Suprapubic skin (tissue), 4 donors: ENCODE results near the gene FNDC11. TPM values are rescaled to one million over a fixed set of nuclear protein-coding genes. Genes with fewer than 3 reads are reported as not detected.

Experiments used
- DNase-seq, 2 donors: peaks; one replicate each; pipeline ENCODE4 v3.0.0-alpha.2; 2019; ENCODE audit warnings: low spot score in 2 of 2
- H3K27ac ChIP-seq: fragments of 200-600 bp; sonication (generic); one replicate; pipeline ENCODE4 v1.5.1; 2019
- H3K27me3 ChIP-seq: fragments of 200-600 bp; sonication (generic); one replicate; pipeline ENCODE4 v1.5.1; 2019
- H3K36me3 ChIP-seq: fragments of 200-600 bp; sonication (generic); one replicate; pipeline ENCODE4 v1.5.1; 2019
- H3K4me1 ChIP-seq: fragments of 200-600 bp; sonication (generic); one replicate; pipeline ENCODE4 v1.5.1; 2019
- H3K4me3 ChIP-seq: fragments of 200-600 bp; sonication (generic); one replicate; pipeline ENCODE4 v1.5.1; 2019; ENCODE audit warnings: mild to moderate bottlenecking
- H3K9me3 ChIP-seq: fragments of 200-600 bp; sonication (generic); one replicate; pipeline ENCODE4 v1.5.1; 2019
- EP300 ChIP-seq: sonication (generic); formaldehyde crosslinking; IDR thresholded peaks from one replicate; pipeline ENCODE4 v1.6.1; 2017; ENCODE audit warnings: antibody characterized with exemption
- POLR2A ChIP-seq, 2 donors: fragments of 450-650 bp; IDR thresholded peaks; one replicate each; pipeline ENCODE4 v1.6.1; 2017; ENCODE audit warnings: antibody characterized with exemption in 2 of 2, mild to moderate bottlenecking in 2 of 2, moderate library complexity in 2 of 2
- POLR2AphosphoS5 ChIP-seq, 3 donors: sonication (generic); formaldehyde crosslinking; IDR thresholded peaks; one replicate each; pipeline ENCODE4 v1.6.1; 2017; ENCODE audit warnings: antibody characterized with exemption in 3 of 3
- WGBS: methylation state at CpG from one replicate; pipeline ENCODE4 v1.1.5; 2018; 5-methylcytosine and 5-hydroxymethylcytosine counted together
- total RNA-seq, 4 donors: library from RNA; depleted of rRNA; stranded (reverse); fragments of >200 nt; gene quantifications; one replicate each; pipeline ENCODE4 v1.1.0, GENCODE V29; 2016
- TF ChIP-seq, protein P1 (sequence below), 2 donors: fragments of 200-600 bp in 1 of 2; fragments of 450-650 bp in 1 of 2; sonication (generic) in 1 of 2; IDR thresholded peaks; one replicate each; pipeline ENCODE4 v1.5.1; 2016 to 2019; ENCODE audit warnings: antibody characterized with exemption in 2 of 2, mild to moderate bottlenecking in 1 of 2, moderate library complexity in 1 of 2

Gene FNDC11
- total RNA-seq, 4 donors from 2014 or later = 0.25 to 0.36 TPM; not detected in 2

DNA sequence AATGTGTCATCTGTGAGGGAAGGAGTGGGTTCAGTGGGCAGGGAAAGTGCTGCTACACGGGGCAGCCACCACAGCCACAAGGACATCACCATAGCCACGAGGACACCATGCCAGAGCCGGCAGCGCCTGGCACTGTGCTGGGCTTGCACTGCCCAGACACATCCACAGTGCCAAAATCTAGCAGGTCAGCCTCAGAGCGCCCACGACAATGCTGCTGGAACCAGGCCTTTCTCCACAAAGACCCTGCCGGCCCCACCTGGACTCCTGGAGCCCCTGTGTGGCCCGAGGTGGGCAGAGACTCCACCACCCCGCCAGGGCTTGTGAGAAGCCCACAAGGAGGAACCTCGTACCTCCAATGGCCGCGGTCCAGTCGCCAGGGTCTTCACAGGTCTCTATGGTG, 38.7 kb downstream of the FNDC11 start:
- H3K27me3 ChIP-seq = no peaks in the 10 kb centered on the region
- WGBS = 76% methylated on average over 4 of the region's 13 CpGs
- H3K9me3 ChIP-seq = no peaks in the 10 kb centered on the region
- H3K4me3 ChIP-seq = no peak overlapping the region
- H3K36me3 ChIP-seq = peaks cover 69% of the 10 kb centered on the region
- H3K27ac ChIP-seq = no peak overlapping the region
- DNase-seq = no peak
- TF ChIP-seq, protein P1, sequence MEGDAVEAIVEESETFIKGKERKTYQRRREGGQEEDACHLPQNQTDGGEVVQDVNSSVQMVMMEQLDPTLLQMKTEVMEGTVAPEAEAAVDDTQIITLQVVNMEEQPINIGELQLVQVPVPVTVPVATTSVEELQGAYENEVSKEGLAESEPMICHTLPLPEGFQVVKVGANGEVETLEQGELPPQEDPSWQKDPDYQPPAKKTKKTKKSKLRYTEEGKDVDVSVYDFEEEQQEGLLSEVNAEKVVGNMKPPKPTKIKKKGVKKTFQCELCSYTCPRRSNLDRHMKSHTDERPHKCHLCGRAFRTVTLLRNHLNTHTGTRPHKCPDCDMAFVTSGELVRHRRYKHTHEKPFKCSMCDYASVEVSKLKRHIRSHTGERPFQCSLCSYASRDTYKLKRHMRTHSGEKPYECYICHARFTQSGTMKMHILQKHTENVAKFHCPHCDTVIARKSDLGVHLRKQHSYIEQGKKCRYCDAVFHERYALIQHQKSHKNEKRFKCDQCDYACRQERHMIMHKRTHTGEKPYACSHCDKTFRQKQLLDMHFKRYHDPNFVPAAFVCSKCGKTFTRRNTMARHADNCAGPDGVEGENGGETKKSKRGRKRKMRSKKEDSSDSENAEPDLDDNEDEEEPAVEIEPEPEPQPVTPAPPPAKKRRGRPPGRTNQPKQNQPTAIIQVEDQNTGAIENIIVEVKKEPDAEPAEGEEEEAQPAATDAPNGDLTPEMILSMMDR (IDR thresholded peaks at IDR 0.05) = no peak
- TF ChIP-seq POLR2AphosphoS5 (IDR thresholded peaks at IDR 0.05) = no peak
- no peak for TF ChIP-seq POLR2A (IDR thresholded peaks at IDR 0.05)
- TF ChIP-seq EP300 = no peak
- H3K4me1 ChIP-seq = peaks cover 4% of the 10 kb centered on the region

DNA sequence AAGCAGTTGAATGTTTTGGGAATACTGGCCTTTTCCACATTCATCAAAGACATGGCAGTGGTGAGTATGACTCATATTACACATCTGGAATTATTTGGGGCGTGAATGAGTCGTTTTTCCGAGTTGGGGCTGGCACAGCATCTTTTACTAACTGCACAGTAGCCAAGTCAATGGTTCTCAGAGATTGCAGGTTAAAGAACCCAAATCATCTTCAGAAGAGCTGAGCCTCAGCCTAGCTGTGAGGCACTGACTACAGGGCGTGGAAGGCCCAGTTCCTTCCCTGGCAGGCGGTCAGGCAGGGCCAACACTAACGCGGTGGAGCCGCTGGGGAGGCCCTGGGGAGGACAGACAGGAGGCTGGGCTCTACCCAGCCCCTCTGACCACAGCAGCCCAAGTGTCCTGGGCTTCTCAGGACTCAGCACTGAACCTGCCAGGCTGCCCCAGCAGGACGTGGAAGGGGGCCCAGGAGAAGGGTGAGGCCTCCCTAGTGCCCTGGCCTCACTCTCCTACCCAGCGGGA, 40.1 kb downstream of the FNDC11 start:
- no peaks in the 10 kb centered on the region for H3K9me3 ChIP-seq
- no peak overlapping the region for H3K27ac ChIP-seq
- peaks cover 68% of the 10 kb centered on the region for H3K36me3 ChIP-seq
- no peaks in the 10 kb centered on the region for H3K27me3 ChIP-seq
- 45% methylated on average over 4 of the region's 10 CpGs for WGBS
- DNase-seq = no peak
- no peak overlapping the region for H3K4me3 ChIP-seq
- TF ChIP-seq, protein P1 (IDR thresholded peaks at IDR 0.05) = no peak
- TF ChIP-seq POLR2A (IDR thresholded peaks at IDR 0.05) (no peak), EP300 (no peak), POLR2AphosphoS5 (IDR thresholded peaks at IDR 0.05) (no peak)
- H3K4me1 ChIP-seq = peaks cover 4% of the 10 kb centered on the region

DNA sequence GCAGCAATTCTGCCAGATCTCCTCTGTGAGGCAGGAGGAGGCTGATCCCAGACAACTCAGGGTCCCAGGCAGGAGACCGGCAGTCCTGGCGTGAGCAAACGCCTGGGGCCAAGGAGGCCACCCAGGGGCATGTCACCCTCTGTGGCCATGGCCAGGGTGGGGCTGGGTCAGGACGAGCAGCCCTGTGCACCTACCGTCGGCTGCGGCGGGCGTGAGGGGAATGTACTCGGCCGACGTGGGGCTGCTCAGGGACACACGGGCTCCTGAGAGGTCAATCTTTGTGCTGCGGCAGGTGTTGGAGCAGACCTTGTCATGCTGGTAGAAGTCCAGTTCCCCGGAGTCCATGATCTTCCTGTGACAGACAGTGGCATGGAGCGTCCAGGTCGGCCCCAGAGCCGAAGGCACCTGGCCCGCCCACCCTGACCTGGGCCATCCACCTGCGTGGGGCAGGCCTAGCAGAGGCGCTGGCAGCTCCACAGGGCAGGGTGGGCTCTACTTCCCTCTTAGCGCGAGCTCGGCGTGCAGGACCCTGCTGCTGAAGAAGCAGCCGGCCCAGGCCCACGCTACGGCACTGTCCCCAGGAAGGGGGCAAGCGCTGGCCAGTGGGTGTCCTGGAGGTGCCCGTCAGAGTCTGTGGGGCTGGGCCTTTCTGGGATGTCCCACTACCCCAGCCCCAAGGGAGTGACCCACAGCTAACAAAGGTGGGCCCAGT, 41.6 kb downstream of the FNDC11 start:
- no peak overlapping the region for H3K27ac ChIP-seq
- 92% methylated on average over 5 of the region's 30 CpGs for WGBS

GRCh38 chr20:63596423-63596822, 42.5 kb downstream of the FNDC11 start:
- no peaks in the 10 kb centered on the region for H3K9me3 ChIP-seq
- TF ChIP-seq POLR2A (IDR thresholded peaks at IDR 0.05) (no peak), POLR2AphosphoS5 (IDR thresholded peaks at IDR 0.05) (no peak), EP300 (no peak)
- TF ChIP-seq, protein P1 (IDR thresholded peaks at IDR 0.05) = no peak
- no peaks in the 10 kb centered on the region for H3K27me3 ChIP-seq
- no peak overlapping the region for H3K27ac ChIP-seq
- no peak for DNase-seq
- H3K36me3 ChIP-seq = peaks cover 62% of the 10 kb centered on the region
- WGBS = 96% methylated on average over 6 of the region's 6 CpGs
- H3K4me3 ChIP-seq = no peak overlapping the region
- peaks cover 4% of the 10 kb centered on the region for H3K4me1 ChIP-seq

More for the DNA sequence above, 41.6 kb downstream of the FNDC11 start:
- TF ChIP-seq EP300 (no peak), POLR2AphosphoS5 (IDR thresholded peaks at IDR 0.05) (no peak), POLR2A (IDR thresholded peaks at IDR 0.05) (no peak)
- TF ChIP-seq, protein P1 (IDR thresholded peaks at IDR 0.05) = no peak
- Histone ChIP-seq H3K27me3 (no peaks in the 10 kb centered on the region), H3K4me1 (peaks cover 4% of the 10 kb centered on the region), H3K4me3 (no peak overlapping the region), H3K9me3 (no peaks in the 10 kb centered on the region), H3K36me3 (peaks cover 60% of the 10 kb centered on the region)
- no peak for DNase-seq

DNA sequence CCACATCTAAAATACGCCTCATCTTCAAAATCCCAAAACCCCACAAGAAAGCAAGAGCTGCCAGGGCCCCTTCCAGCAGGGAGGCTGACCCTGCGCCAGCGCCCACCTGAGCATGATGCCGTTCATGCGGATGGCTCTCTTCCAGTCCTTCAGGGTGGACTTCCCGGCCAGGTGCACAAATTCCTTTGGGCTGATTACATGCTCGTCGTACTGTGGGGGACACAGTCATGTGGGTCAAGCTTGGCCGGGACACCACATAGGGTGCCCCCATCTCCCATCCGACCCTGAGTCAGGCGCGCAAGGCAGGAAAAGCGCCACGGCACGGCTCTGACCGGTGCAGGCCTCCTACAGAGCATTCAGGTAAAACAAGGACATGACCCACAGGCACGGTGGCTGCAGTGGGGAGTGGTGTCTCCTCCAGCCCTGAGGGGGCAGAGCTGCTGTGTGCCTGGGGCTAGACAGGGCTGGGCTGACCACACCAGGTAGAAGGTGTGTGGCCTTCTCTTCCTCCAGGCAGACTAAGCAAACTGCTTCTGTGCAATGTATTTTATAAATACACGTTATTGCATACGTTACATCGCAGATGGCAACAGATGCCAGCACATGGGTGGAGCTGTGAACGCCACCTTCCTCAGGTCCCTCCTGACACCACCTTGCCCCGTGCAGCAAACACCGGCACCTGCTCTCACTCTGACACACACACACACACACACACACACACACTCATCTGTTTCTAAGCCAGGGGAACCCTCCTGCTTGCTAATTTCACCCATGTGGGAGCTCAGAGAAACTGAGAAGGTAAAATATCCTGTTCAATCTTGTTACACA, 43.9 kb downstream of the FNDC11 start:
- WGBS = 92% methylated on average over 20 of the region's 23 CpGs
- Histone ChIP-seq H3K27ac (no peak overlapping the region), H3K27me3 (no peaks in the 10 kb centered on the region), H3K4me3 (no peak overlapping the region), H3K36me3 (peaks cover 62% of the 10 kb centered on the region), H3K9me3 (no peaks in the 10 kb centered on the region), H3K4me1 (peaks cover 4% of the 10 kb centered on the region)
- TF ChIP-seq POLR2AphosphoS5 (IDR thresholded peaks at IDR 0.05) = no peak
- TF ChIP-seq, protein P1 (IDR thresholded peaks at IDR 0.05) = no peak
- no peak for TF ChIP-seq EP300
- no peak for TF ChIP-seq POLR2A (IDR thresholded peaks at IDR 0.05)
- DNase-seq = no peak
